ENCODE measurements around the gene NRDC. TPM values are rescaled to one million over a fixed set of nuclear protein-coding genes. Genes with fewer than 3 reads are reported as not detected.

NRDC gene
- total and polyA plus RNA-seq, 2 of the 8 experiments (the other 6 are each of a cell fraction or from before 2014, with no cell fraction given), result 70.2 to 182 TPM

DNA sequence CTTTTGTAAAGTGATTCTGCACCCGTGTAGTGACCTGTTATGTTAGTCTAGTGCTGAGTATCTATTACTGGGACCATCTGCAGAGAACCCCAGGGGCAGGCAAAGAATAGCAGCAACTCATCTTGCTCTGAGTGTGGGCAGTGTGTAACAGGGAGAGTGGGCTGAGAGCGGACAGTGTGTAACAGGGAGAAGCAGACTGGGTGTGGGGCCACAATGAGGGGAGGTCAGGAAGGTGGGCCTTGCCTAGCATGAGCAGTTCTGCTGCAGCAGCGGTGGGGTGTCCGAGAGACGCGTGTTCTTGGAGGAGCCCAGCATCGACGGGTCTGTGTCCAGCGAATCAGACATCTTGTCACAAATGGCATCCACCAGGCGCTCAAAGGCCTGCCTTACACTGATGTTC lies 41.2 kb upstream of the NRDC start:
- no peak overlapping the region for H3K4ac ChIP-seq (replicated peaks; ENCODE audit: insufficient read length, low read depth, low read length)
- H3K79me2 ChIP-seq (ENCODE audit: control insufficient read depth in 1 of 2, insufficient read depth in 2 of 2, low read length in 2 of 2), result no peaks in the 10 kb centered on the region
- no peak overlapping the region for H2AK5ac ChIP-seq (ENCODE audit: low read depth, low read length)
- H2BK120ac ChIP-seq (replicated peaks; ENCODE audit: low read depth, low read length), result no peak overlapping the region
- H2BK15ac ChIP-seq (ENCODE audit: low read length), result no peak overlapping the region
- H2BK12ac ChIP-seq (ENCODE audit: low read depth, low read length), result no peak overlapping the region
- H4K5ac ChIP-seq (ENCODE audit: insufficient read length, low read depth, low read length), result no peak overlapping the region
- FAIRE-seq (no peak), DNase-seq (ENCODE audit: low read depth in 1 of 2, low spot score in 2 of 2) (no peak)
- H3K36me3 ChIP-seq (ENCODE audit: control insufficient read depth in 2 of 4, insufficient read depth in 4 of 4, low read length in 3 of 4), result peaks cover 3 to 39% (median 12%) of the 10 kb centered on the region in 4 experiments; a peak in 7 of 8 replicates
- H3K14ac ChIP-seq (ENCODE audit: insufficient read length), result no peak overlapping the region
- H3K79me1 ChIP-seq (ENCODE audit: low read depth, low read length), result no peaks in the 10 kb centered on the region; the same call in 1 of the 2 replicates
- H3K18ac ChIP-seq (ENCODE audit: extremely low read depth, low read length), result no peak overlapping the region
- H3K4me1 ChIP-seq (replicated peaks in 1 of 4; ENCODE audit: control insufficient read depth in 3 of 4, insufficient read depth in 4 of 4, low read length in 3 of 4), result peaks cover 0 to 2% (median 0%) of the 10 kb centered on the region in 4 experiments; a peak in 1 of 7 replicates
- no peak overlapping the region for H2BK20ac ChIP-seq (ENCODE audit: low read length)
- H3K27me3 ChIP-seq (replicated peaks in 1 of 4; ENCODE audit: control insufficient read depth in 3 of 4, extremely low read depth in 1 of 4, insufficient read depth in 3 of 4, low read length in 3 of 4), result no peaks in the 10 kb centered on the region; a peak in 1 of 7 replicates
- no peak overlapping the region for H3K23ac ChIP-seq (ENCODE audit: insufficient read length)
- no peak overlapping the region for H4K91ac ChIP-seq (replicated peaks; ENCODE audit: insufficient read length, low read length)
- TF ChIP-seq TAF7 (optimal IDR thresholded peaks at IDR 0.05; ENCODE audit: borderline replicate concordance, low read depth, low read length), result no peak
- H4K20me1 ChIP-seq (replicated peaks in 1 of 2; ENCODE audit: control insufficient read depth in 1 of 2, insufficient read depth in 2 of 2, low read length in 2 of 2), result no peaks in the 10 kb centered on the region
- no peak overlapping the region for H3K4me3 ChIP-seq (ENCODE audit: extremely low read depth in 1 of 4, insufficient read depth in 2 of 4, low read depth in 3 of 4, low read length in 4 of 4)
- no peaks in the 10 kb centered on the region; the same call in 1 of the 2 replicates for H3K23me2 ChIP-seq (ENCODE audit: low read depth, low read length)
- no peak overlapping the region for H2BK5ac ChIP-seq (ENCODE audit: low read depth, low read length)
- H3K9ac ChIP-seq (replicated peaks in 1 of 4; ENCODE audit: extremely low read depth in 1 of 4, low read depth in 3 of 4, low read length in 3 of 4), result no peak overlapping the region
- no peak overlapping the region for H4K8ac ChIP-seq (ENCODE audit: extremely low read depth, insufficient read depth, low read length)
- no peak overlapping the region for H3K27ac ChIP-seq (ENCODE audit: low read depth, low read length)
- no peak overlapping the region for H3K56ac ChIP-seq (replicated peaks; ENCODE audit: insufficient read length, low read depth, low read length)
- 91% methylated on average over 10 of the region's 10 CpGs; no CpG with 5 or more reads in 1 of the 2 experiments for WGBS, 2 experiments (ENCODE audit: extremely low coverage in 1 of 2, insufficient coverage in 1 of 2, insufficient read length in 1 of 2, insufficient replicate concordance in 2 of 2, low coverage in 1 of 2, low lambda C conversion rate in 2 of 2, missing lambda C conversion rate in 1 of 2)
- no peak overlapping the region for H3K4me2 ChIP-seq (ENCODE audit: insufficient read depth in 1 of 2, low read depth in 2 of 2, low read length in 2 of 2)
- H2AFZ ChIP-seq (ENCODE audit: low read length), result no peak overlapping the region
- ChIA-PET CTCF (ENCODE audit: partially characterized antibody) (interaction anchor here (0.6 to 1.1 kb wide), 3 partner anchors 23 to 397 kb away, joined by 3 to 4 read pairs (median 4); no protein-coding TSS in a partner anchor), POLR2A (ENCODE audit: partially characterized antibody) (interaction anchor here (1.0 kb wide), 1 partner anchor 12 kb away, joined by 3 read pairs; no protein-coding TSS in a partner anchor)
- no peaks in the 10 kb centered on the region for H3K9me3 ChIP-seq (ENCODE audit: insufficient read depth in 2 of 2, low read depth in 1 of 2, low read length in 1 of 2)

All from H1 (cell line).